ENCODE data around the gene CAPN5. TPM values are rescaled to one million over a fixed set of nuclear protein-coding genes. Genes with fewer than 3 reads are reported as not detected.

Gene CAPN5
- total and polyA plus RNA-seq, 2 of the 13 experiments (the other 11 are each of a cell fraction or from before 2014, with no cell fraction given): 0.27 to 1.2 TPM

GRCh38 chr11:77095551-77096490 lies 29.1 kb downstream of the CAPN5 start (continued):
- TF ChIP-seq ETS1 (CRISPR knock-in tag; IDR thresholded peaks at IDR 0.05) (0 out of 2 replicates have a peak, but pooled peaks have one; percentile 43), MEIS1 (CRISPR knock-in tag; IDR thresholded peaks at IDR 0.05; ENCODE audit: borderline replicate concordance) (no peak), KLF6 (CRISPR knock-in tag; IDR thresholded peaks at IDR 0.05) (0 out of 2 replicates have a peak, but pooled peaks have one; percentile 51), KAT7 (CRISPR knock-in tag; IDR thresholded peaks at IDR 0.05; ENCODE audit: borderline replicate concordance) (no peak), XRCC5 (optimal IDR thresholded peaks at IDR 0.05; ENCODE audit: low read length) (peak; percentile 51), MAX (IDR thresholded peaks at IDR 0.05) (peak; percentile 51), NCOA2 (CRISPR knock-in tag; IDR thresholded peaks at IDR 0.05) (peak; percentile 66), RARA (CRISPR knock-in tag; IDR thresholded peaks at IDR 0.05) (0 out of 2 replicates have a peak, but pooled peaks have one; percentile 10), YEATS2 (CRISPR knock-in tag; IDR thresholded peaks at IDR 0.05; ENCODE audit: borderline replicate concordance) (peak; percentile 46; the same call in 1 of the 2 replicates), SMAD3 (CRISPR knock-in tag; IDR thresholded peaks at IDR 0.05) (0 out of 2 replicates have a peak, but pooled peaks have one; percentile 56), ZNF614 (CRISPR knock-in tag; IDR thresholded peaks at IDR 0.05; ENCODE audit: borderline replicate concordance) (peak; percentile 89; the same call in 1 of the 2 replicates), RXRB (CRISPR knock-in tag; IDR thresholded peaks at IDR 0.05; ENCODE audit: borderline replicate concordance) (peak; percentile 74; the same call in 1 of the 2 replicates), ARHGAP35 (CRISPR knock-in tag; IDR thresholded peaks at IDR 0.05; ENCODE audit: borderline replicate concordance) (no peak), KAT8 (CRISPR knock-in tag; IDR thresholded peaks at IDR 0.05) (peak; percentile 77), MAF1 (CRISPR knock-in tag; IDR thresholded peaks at IDR 0.05; ENCODE audit: borderline replicate concordance) (0 out of 2 replicates have a peak, but pooled peaks have one; percentile 56), ZNF761 (CRISPR knock-in tag; conservative IDR thresholded peaks at IDR 0.05) (0 out of 2 replicates have a peak, but pooled peaks have one; percentile 39), ZNF770 (CRISPR knock-in tag; IDR thresholded peaks at IDR 0.05) (peak; percentile 99), NFKB2 (CRISPR knock-in tag; IDR thresholded peaks at IDR 0.05; ENCODE audit: borderline replicate concordance) (peak; percentile 27; the same call in 1 of the 2 replicates), ZNF687 (CRISPR knock-in tag; IDR thresholded peaks at IDR 0.05) (peak; percentile 91), ZMYM3 (CRISPR knock-in tag; IDR thresholded peaks at IDR 0.05) (peak; percentile 92), ARNT (IDR thresholded peaks at IDR 0.05) (no peak), ZNF839 (CRISPR knock-in tag; IDR thresholded peaks at IDR 0.05; ENCODE audit: borderline replicate concordance) (no peak)

All from HepG2 (cell line).